ENCODE measurements around the gene VAV3. TPM values are rescaled to one million over a fixed set of nuclear protein-coding genes. Genes with fewer than 3 reads are reported as not detected.
"Not testable (repeated sequence)": the region's sequence is repeated elsewhere in the genome, so short reads cannot be mapped to it uniquely, and the experiment has no call there.

VAV3 gene
- total RNA-seq, 1 experiment from 2014 or later, result 2.7 TPM

GRCh38 chr1:107914119-107914765 is 50.7 kb downstream of the VAV3 start:
- in situ Hi-C loops (cut with HindIII; ENCODE audit: low pct_unique_long_range_greater_than_20kb, low sequenced_read_pairs), result no loop called here
- DNase-seq (ENCODE audit: low read depth, low spot score), result no peak

- in situ Hi-C loops (cut with HindIII; ENCODE audit: low pct_unique_long_range_greater_than_20kb, low sequenced_read_pairs), result no loop called here
- no peak for DNase-seq (ENCODE audit: low read depth, low spot score)
Observed at GRCh38 chr1:107912656-107913055, 52.3 kb downstream of the VAV3 start.

GRCh38 chr1:107900090-107900945 is 64.7 kb downstream of the VAV3 start:
- in situ Hi-C loops (cut with HindIII; ENCODE audit: low pct_unique_long_range_greater_than_20kb, low sequenced_read_pairs), result no loop called here
- no peak for DNase-seq (ENCODE audit: low read depth, low spot score)

GRCh38 chr1:107899655-107900054 is 65.3 kb downstream of the VAV3 start:
- in situ Hi-C loops (cut with HindIII; ENCODE audit: low pct_unique_long_range_greater_than_20kb, low sequenced_read_pairs), result no loop called here
- DNase-seq (ENCODE audit: low read depth, low spot score), result no peak

GRCh38 chr1:107897438-107898345 is 67.3 kb downstream of the VAV3 start:
- no peak for DNase-seq (ENCODE audit: low read depth, low spot score)

GRCh38 chr1:107896936-107897335 is 68.0 kb downstream of the VAV3 start:
- in situ Hi-C loops (cut with HindIII; ENCODE audit: low pct_unique_long_range_greater_than_20kb, low sequenced_read_pairs), result no loop called here
- no peak for DNase-seq (ENCODE audit: low read depth, low spot score)

More at GRCh38 chr1:107897438-107898345, 67.3 kb downstream of the VAV3 start:
- in situ Hi-C loops (cut with HindIII; ENCODE audit: low pct_unique_long_range_greater_than_20kb, low sequenced_read_pairs), result no loop called here

GRCh38 chr1:107896401-107896800 is 68.6 kb downstream of the VAV3 start:
- in situ Hi-C loops (cut with HindIII; ENCODE audit: low pct_unique_long_range_greater_than_20kb, low sequenced_read_pairs), result no loop called here

GRCh38 chr1:107895403-107896191 is 69.4 kb downstream of the VAV3 start:
- in situ Hi-C loops (cut with HindIII; ENCODE audit: low pct_unique_long_range_greater_than_20kb, low sequenced_read_pairs), result no loop called here
- no peak for DNase-seq (ENCODE audit: low read depth, low spot score)

More at GRCh38 chr1:107896401-107896800, 68.6 kb downstream of the VAV3 start:
- no peak for DNase-seq (ENCODE audit: low read depth, low spot score)

- DNase-seq (ENCODE audit: low read depth, low spot score), result no peak
- in situ Hi-C loops (cut with HindIII; ENCODE audit: low pct_unique_long_range_greater_than_20kb, low sequenced_read_pairs), result no loop called here
Observed at GRCh38 chr1:107894605-107895004, 70.4 kb downstream of the VAV3 start.

GRCh38 chr1:107893350-107893749 is 71.6 kb downstream of the VAV3 start:
- in situ Hi-C loops (cut with HindIII; ENCODE audit: low pct_unique_long_range_greater_than_20kb, low sequenced_read_pairs); DNase-seq (ENCODE audit: low read depth, low spot score): not testable (repeated sequence)

- in situ Hi-C loops (cut with HindIII; ENCODE audit: low pct_unique_long_range_greater_than_20kb, low sequenced_read_pairs), result no loop called here
- DNase-seq (ENCODE audit: low read depth, low spot score), result no peak
Observed at GRCh38 chr1:107889524-107889923, 75.5 kb downstream of the VAV3 start.

- in situ Hi-C loops (cut with HindIII; ENCODE audit: low pct_unique_long_range_greater_than_20kb, low sequenced_read_pairs), result no loop called here
Observed at GRCh38 chr1:107883562-107883961, 81.4 kb downstream of the VAV3 start.

GRCh38 chr1:107879927-107880326 is 85.1 kb downstream of the VAV3 start:
- DNase-seq (ENCODE audit: low read depth, low spot score), result no peak
- in situ Hi-C loops (cut with HindIII; ENCODE audit: low pct_unique_long_range_greater_than_20kb, low sequenced_read_pairs), result no loop called here

More at GRCh38 chr1:107883562-107883961, 81.4 kb downstream of the VAV3 start:
- DNase-seq (ENCODE audit: low read depth, low spot score), result no peak

- no peak for DNase-seq (ENCODE audit: low read depth, low spot score)
Observed at GRCh38 chr1:107879346-107879745, 85.6 kb downstream of the VAV3 start.

GRCh38 chr1:107877745-107878144 is 87.2 kb downstream of the VAV3 start:
- in situ Hi-C loops (cut with HindIII; ENCODE audit: low pct_unique_long_range_greater_than_20kb, low sequenced_read_pairs), result no loop called here
- no peak for DNase-seq (ENCODE audit: low read depth, low spot score)

More at GRCh38 chr1:107879346-107879745, 85.6 kb downstream of the VAV3 start:
- in situ Hi-C loops (cut with HindIII; ENCODE audit: low pct_unique_long_range_greater_than_20kb, low sequenced_read_pairs), result no loop called here

GRCh38 chr1:107877092-107877491 is 87.9 kb downstream of the VAV3 start:
- in situ Hi-C loops (cut with HindIII; ENCODE audit: low pct_unique_long_range_greater_than_20kb, low sequenced_read_pairs), result no loop called here
- no peak for DNase-seq (ENCODE audit: low read depth, low spot score)

GRCh38 chr1:107875689-107876088 is 89.3 kb downstream of the VAV3 start:
- in situ Hi-C loops (cut with HindIII; ENCODE audit: low pct_unique_long_range_greater_than_20kb, low sequenced_read_pairs), result no loop called here
- DNase-seq (ENCODE audit: low read depth, low spot score), result no peak

Measured in SK-MEL-5 (cell line).